ENCODE data around the gene BCAS3. TPM values are rescaled to one million over a fixed set of nuclear protein-coding genes. Genes with fewer than 3 reads are reported as not detected.

The BCAS3 gene
- total RNA-seq, 4 donors from 2014 or later, result 20.7 to 76.3 (median 39.8) TPM

DNA sequence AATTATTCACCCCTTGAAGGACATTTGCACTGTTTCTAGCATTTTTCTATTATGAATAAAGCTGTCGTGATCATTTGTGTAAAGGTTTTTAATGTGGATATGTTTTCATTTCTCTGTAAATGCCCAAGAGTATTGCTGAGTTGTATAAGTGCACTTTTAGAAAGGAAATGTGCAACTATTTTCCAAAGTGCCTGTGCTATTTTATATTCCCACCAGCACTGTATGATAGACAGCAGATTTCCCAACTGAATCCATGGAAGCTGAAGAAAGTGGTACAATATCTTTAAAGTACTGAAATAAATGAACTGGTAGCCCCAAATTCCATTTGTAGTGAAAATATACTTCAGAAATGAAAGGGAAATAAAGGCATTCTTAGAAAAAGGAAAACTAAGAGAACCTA lies 238.4 kb downstream of the BCAS3 start:
- Histone ChIP-seq H3K4me1 (no peaks in the 10 kb centered on the region), H3K9me3 (peaks cover 10 to 11% of the 10 kb centered on the region in 2 donors), H3K4me3 (no peak overlapping the region), H3K36me3 (no peaks in the 10 kb centered on the region), H3K27ac (no peak overlapping the region), H3K27me3 (no peaks in the 10 kb centered on the region)
- in situ Hi-C loops (cut with MboI; ENCODE audit: low pct_ligation_motif_present in 1 of 4, low pct_unique_long_range_greater_than_20kb in 1 of 4, low sequenced_read_pairs in 3 of 4), result no loop called here
- no peak for TF ChIP-seq POLR2A (IDR thresholded peaks at IDR 0.05)
- WGBS, 2 donors (ENCODE audit: low coverage in 1 of 2), result 93 to 96% methylated on average over 1 of the region's 1 CpG
- intact Hi-C loops (cut with DNase I; ENCODE audit: low total_unique reads), result no loop called here
- no peak for DNase-seq

DNA sequence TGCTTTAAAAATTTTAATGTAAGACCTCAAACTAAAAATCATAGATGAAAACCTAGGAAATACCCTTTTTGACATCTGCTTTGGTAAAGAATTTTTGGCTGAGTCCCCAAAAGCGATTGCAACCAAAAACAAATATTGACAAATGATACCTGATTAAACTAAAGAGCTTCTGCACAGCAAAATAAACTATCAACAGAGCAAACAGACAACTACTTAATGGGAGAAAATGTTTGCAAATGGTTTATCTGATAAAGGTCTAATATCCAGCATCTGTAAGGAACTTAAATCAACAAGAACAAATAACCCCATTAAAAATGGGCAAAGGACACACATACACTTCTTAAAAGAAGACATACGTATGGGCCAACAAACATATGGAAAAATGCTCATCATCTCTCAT lies 242.5 kb downstream of the BCAS3 start:
- TF ChIP-seq, protein P1, sequence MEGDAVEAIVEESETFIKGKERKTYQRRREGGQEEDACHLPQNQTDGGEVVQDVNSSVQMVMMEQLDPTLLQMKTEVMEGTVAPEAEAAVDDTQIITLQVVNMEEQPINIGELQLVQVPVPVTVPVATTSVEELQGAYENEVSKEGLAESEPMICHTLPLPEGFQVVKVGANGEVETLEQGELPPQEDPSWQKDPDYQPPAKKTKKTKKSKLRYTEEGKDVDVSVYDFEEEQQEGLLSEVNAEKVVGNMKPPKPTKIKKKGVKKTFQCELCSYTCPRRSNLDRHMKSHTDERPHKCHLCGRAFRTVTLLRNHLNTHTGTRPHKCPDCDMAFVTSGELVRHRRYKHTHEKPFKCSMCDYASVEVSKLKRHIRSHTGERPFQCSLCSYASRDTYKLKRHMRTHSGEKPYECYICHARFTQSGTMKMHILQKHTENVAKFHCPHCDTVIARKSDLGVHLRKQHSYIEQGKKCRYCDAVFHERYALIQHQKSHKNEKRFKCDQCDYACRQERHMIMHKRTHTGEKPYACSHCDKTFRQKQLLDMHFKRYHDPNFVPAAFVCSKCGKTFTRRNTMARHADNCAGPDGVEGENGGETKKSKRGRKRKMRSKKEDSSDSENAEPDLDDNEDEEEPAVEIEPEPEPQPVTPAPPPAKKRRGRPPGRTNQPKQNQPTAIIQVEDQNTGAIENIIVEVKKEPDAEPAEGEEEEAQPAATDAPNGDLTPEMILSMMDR (IDR thresholded peaks at IDR 0.05), result no peak
- no peak for TF ChIP-seq POLR2AphosphoS5 (IDR thresholded peaks at IDR 0.05)
- TF ChIP-seq EP300 (IDR thresholded peaks at IDR 0.05; ENCODE audit: low read depth), result no peak
- no peak for TF ChIP-seq POLR2A (IDR thresholded peaks at IDR 0.05)
- H3K4me3 ChIP-seq, result no peak overlapping the region
- H3K27me3 ChIP-seq, result no peaks in the 10 kb centered on the region
- H3K4me1 ChIP-seq, result no peaks in the 10 kb centered on the region
- H3K27ac ChIP-seq, result no peak overlapping the region
- H3K9me3 ChIP-seq, result peaks cover 10 to 11% of the 10 kb centered on the region in 2 donors
- intact Hi-C loops (cut with DNase I; ENCODE audit: low total_unique reads), result no loop called here
- 86 to 96% methylated on average over 2 of the region's 2 CpGs for WGBS, 2 donors (ENCODE audit: low coverage in 1 of 2)
- H3K36me3 ChIP-seq, result no peaks in the 10 kb centered on the region
- DNase-seq, result no peak
- in situ Hi-C loops (cut with MboI; ENCODE audit: low pct_ligation_motif_present in 1 of 4, low pct_unique_long_range_greater_than_20kb in 1 of 4, low sequenced_read_pairs in 3 of 4), result no loop called here

DNA sequence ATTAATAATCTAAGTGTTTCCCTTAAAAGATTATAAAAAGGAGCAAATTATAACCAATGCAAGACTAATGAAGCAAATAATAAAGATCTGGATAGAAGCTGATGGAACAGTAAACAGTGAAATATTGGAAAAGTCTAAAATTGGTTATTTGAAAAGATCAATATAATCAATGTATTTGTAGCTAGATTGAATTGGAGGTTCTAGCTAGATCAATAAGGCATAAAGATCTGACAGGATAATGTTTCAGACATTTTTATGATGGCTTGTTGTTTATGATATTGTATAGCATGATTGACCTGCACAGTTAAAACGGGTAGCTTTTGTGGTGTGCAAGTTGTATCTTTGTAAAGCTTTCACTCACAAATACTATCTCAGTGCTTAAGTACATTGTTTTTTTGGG lies 245.3 kb downstream of the BCAS3 start:
- Histone ChIP-seq H3K27me3 (no peaks in the 10 kb centered on the region), H3K4me1 (no peaks in the 10 kb centered on the region), H3K9me3 (no peaks in the 10 kb centered on the region), H3K4me3 (no peak overlapping the region), H3K36me3 (no peaks in the 10 kb centered on the region), H3K27ac (no peak overlapping the region)
- WGBS, 2 donors (ENCODE audit: low coverage in 1 of 2), result 50 to 57% methylated on average over 1 of the region's 1 CpG
- no peak for DNase-seq
- TF ChIP-seq, protein P1 (IDR thresholded peaks at IDR 0.05), result no peak
- TF ChIP-seq POLR2AphosphoS5 (IDR thresholded peaks at IDR 0.05) (no peak), EP300 (IDR thresholded peaks at IDR 0.05; ENCODE audit: low read depth) (no peak), POLR2A (IDR thresholded peaks at IDR 0.05) (no peak)
- in situ Hi-C loops (cut with MboI; ENCODE audit: low pct_ligation_motif_present in 1 of 4, low pct_unique_long_range_greater_than_20kb in 1 of 4, low sequenced_read_pairs in 3 of 4) (no loop called here), intact Hi-C loops (cut with DNase I; ENCODE audit: low total_unique reads) (no loop called here)

DNA sequence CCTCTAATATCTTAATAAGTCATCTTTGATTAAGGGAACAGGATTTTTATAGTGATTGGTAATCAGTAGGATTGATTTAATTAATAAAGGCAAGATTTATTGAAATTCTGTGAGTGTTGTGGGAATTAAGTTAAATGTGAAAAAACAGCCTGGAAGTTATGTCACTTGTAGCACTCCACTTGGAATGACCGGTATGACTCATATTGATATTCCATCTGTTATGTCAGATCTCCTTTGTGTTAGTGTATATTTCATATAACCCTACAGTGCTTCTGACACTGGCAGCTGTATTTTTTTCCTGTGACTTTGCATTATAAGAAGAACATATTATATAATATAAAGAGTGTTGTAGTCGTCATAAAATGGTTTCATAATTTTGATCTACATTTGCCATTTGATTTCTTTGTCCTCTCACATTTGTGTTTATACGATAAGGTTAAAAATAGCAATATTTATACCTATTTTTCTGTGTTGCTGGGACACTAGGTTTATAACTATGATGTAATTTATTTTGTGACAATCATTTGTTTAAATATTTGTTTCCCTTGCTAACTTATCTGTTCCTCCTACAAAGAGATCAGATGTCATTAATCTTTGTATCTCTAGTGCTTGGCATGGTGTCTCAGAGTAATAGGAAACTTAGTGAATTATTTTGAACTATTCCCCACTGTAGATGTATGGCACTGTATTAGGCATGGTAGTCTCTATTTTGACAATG lies 249.0 kb downstream of the BCAS3 start:
- intact Hi-C loops (cut with DNase I; ENCODE audit: low total_unique reads), result no loop called here
- Histone ChIP-seq H3K4me1 (no peaks in the 10 kb centered on the region), H3K9me3 (no peaks in the 10 kb centered on the region), H3K27me3 (no peaks in the 10 kb centered on the region), H3K4me3 (no peak overlapping the region), H3K27ac (no peak overlapping the region), H3K36me3 (no peaks in the 10 kb centered on the region)
- DNase-seq, result no peak
- in situ Hi-C loops (cut with MboI; ENCODE audit: low pct_ligation_motif_present in 1 of 4, low pct_unique_long_range_greater_than_20kb in 1 of 4, low sequenced_read_pairs in 3 of 4), result no loop called here
- 74 to 80% methylated on average over 3 of the region's 3 CpGs for WGBS, 2 donors (ENCODE audit: low coverage in 1 of 2)
- TF ChIP-seq, protein P1 (IDR thresholded peaks at IDR 0.05), result no peak
- TF ChIP-seq POLR2A (IDR thresholded peaks at IDR 0.05) (no peak), POLR2AphosphoS5 (IDR thresholded peaks at IDR 0.05) (no peak), EP300 (IDR thresholded peaks at IDR 0.05; ENCODE audit: low read depth) (no peak)

DNA sequence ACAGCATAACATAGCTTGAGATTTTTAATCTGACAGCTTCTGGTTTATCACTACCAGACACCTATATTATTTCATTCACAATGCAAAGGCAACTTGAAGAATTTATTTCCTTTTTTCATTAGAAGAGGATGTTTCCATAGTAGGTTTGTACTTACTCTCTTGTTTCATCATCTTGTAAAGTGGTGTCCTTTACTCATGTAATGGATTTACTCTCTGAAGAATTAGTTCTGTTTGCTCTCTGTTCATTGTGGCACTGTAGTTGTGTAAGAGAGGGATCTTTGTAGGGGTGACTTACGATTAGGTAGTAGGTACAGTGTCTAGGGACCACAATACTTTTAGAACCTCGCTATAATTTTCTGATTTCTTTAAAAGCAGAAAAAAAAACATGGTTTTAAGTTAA lies 256.1 kb downstream of the BCAS3 start:
- Histone ChIP-seq H3K36me3 (no peaks in the 10 kb centered on the region), H3K4me1 (no peaks in the 10 kb centered on the region), H3K27me3 (no peaks in the 10 kb centered on the region), H3K9me3 (no peaks in the 10 kb centered on the region), H3K4me3 (no peak overlapping the region), H3K27ac (no peak overlapping the region)
- DNase-seq, result no peak
- intact Hi-C loops (cut with DNase I; ENCODE audit: low total_unique reads), result no loop called here
- in situ Hi-C loops (cut with MboI; ENCODE audit: low pct_ligation_motif_present in 1 of 4, low pct_unique_long_range_greater_than_20kb in 1 of 4, low sequenced_read_pairs in 3 of 4), result no loop called here
- WGBS, 2 donors (ENCODE audit: low coverage in 1 of 2), result 91 to 95% methylated on average over 2 of the region's 2 CpGs
- TF ChIP-seq POLR2AphosphoS5 (IDR thresholded peaks at IDR 0.05), result no peak
- TF ChIP-seq POLR2A (IDR thresholded peaks at IDR 0.05), result no peak
- TF ChIP-seq EP300 (IDR thresholded peaks at IDR 0.05; ENCODE audit: low read depth), result no peak
- TF ChIP-seq, protein P1 (IDR thresholded peaks at IDR 0.05), result no peak

All from transverse colon (tissue), 4 donors.